ENCODE measurements around the gene ATG14. TPM values are rescaled to one million over a fixed set of nuclear protein-coding genes. Genes with fewer than 3 reads are reported as not detected.

ATG14 gene
- total and polyA plus RNA-seq, 2 donors (not counting 1 experiment from before 2014, with no cell fraction given), result 7.2 to 15.5 TPM

DNA sequence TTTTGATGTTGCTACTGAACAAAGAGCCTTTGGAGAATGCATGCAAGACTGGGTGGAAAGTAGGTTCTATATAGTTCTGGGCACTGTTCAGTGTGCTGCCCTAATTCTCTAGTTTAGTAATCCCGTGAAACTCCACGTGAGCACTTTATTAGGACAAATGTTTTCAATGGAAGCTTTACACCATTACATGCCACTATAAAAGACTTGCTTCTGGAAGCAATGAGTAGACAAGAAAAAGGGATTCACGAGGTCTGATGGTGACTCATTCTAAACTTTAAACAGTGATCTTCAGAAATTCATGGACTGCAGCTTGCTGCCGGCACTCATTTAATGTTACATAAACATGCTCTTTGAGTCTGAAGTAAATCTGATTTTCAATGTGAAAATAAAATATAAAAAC, 22.3 kb downstream of the ATG14 start:
- Histone ChIP-seq H4K20me1 (ENCODE audit: control insufficient read depth, insufficient read depth, low read length, poor library complexity, severe bottlenecking) (peaks cover 4% of the 10 kb centered on the region), H3K4me3 (ENCODE audit: control extremely low read depth in 1 of 5, extremely low read depth in 1 of 5, insufficient read depth in 1 of 5, low read depth in 2 of 5, low read length in 4 of 5) (no peak overlapping the region), H2AFZ (ENCODE audit: insufficient read depth, low read depth, low read length, poor library complexity, severe bottlenecking) (no peak overlapping the region), H3K4me1 (ENCODE audit: control insufficient read depth in 2 of 2, insufficient read depth in 2 of 2, low read length in 2 of 2) (no peaks in the 10 kb centered on the region), H3K79me2 (ENCODE audit: control insufficient read depth, insufficient read depth, low read length) (no peaks in the 10 kb centered on the region), H3K36me3 (replicated peaks in 1 of 2; ENCODE audit: control extremely low read depth in 1 of 2, control insufficient read depth in 1 of 2, extremely low read depth in 1 of 2, insufficient read depth in 2 of 2, low read length in 1 of 2) (peaks cover under 1 to 31% of the 10 kb centered on the region in 2 experiments), H3K4me2 (replicated peaks; ENCODE audit: low read depth, low read length, poor library complexity, severe bottlenecking) (no peak overlapping the region), H3K9me3 (ENCODE audit: control extremely low read depth in 1 of 3, control insufficient read depth in 2 of 3, insufficient read depth in 1 of 3, low read length in 2 of 3) (no peaks in the 10 kb centered on the region), H3K27me3 (replicated peaks in 1 of 4; ENCODE audit: control extremely low read depth in 1 of 4, control insufficient read depth in 3 of 4, insufficient read depth in 4 of 4, low read length in 3 of 4) (no peaks in the 10 kb centered on the region), H3K27ac (ENCODE audit: low read length in 2 of 2) (no peak overlapping the region), H3K9ac (ENCODE audit: low read length) (no peak overlapping the region)
- Mint-ChIP-seq H3K27ac (no peak overlapping the region), H3K27me3 (no peaks in the 10 kb centered on the region), H3K4me1 (no peaks in the 10 kb centered on the region), H3K4me3 (no peak overlapping the region), H3K9me3 (ENCODE audit: insufficient read depth) (no peaks in the 10 kb centered on the region)
- TF ChIP-seq, protein P1, sequence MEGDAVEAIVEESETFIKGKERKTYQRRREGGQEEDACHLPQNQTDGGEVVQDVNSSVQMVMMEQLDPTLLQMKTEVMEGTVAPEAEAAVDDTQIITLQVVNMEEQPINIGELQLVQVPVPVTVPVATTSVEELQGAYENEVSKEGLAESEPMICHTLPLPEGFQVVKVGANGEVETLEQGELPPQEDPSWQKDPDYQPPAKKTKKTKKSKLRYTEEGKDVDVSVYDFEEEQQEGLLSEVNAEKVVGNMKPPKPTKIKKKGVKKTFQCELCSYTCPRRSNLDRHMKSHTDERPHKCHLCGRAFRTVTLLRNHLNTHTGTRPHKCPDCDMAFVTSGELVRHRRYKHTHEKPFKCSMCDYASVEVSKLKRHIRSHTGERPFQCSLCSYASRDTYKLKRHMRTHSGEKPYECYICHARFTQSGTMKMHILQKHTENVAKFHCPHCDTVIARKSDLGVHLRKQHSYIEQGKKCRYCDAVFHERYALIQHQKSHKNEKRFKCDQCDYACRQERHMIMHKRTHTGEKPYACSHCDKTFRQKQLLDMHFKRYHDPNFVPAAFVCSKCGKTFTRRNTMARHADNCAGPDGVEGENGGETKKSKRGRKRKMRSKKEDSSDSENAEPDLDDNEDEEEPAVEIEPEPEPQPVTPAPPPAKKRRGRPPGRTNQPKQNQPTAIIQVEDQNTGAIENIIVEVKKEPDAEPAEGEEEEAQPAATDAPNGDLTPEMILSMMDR (IDR thresholded peaks at IDR 0.05), result no peak
- no peak for TF ChIP-seq EZH2 (IDR thresholded peaks at IDR 0.05; ENCODE audit: borderline replicate concordance, insufficient read depth, low read depth, low read length, poor library complexity, severe bottlenecking)
- CTCF ChIA-PET, result no interaction called here
- DNase-seq, result no peak
- intact Hi-C loops (cut with micrococcal nuclease), result no loop called here
- ATAC-seq (ENCODE audit: low read depth), result no peak
- WGBS (ENCODE audit: insufficient coverage), result no CpG with 5 or more reads among the region's 4 CpGs
- POLR2A ChIA-PET, result no interaction called here

DNA sequence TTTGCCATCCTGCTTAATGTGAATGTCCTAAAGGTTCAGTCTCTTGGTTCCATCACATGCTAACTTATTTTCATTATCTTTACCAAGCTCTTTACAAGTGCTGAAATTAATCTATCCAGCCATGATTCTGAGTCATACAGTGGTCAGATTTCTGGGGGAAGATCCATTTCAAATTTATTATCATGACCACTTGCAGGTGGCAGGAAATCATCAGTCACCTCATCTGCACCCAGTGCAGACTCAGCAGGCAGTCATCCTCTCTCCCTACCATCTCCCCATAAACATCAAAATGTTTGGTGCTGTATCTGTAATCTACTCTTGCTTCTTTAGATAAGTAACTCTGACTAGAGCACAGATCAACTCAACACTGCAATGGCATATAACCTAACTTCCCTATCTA, 23.5 kb downstream of the ATG14 start:
- Mint-ChIP-seq H3K9me3 (ENCODE audit: insufficient read depth) (no peaks in the 10 kb centered on the region), H3K27ac (no peak overlapping the region)

More for the DNA sequence above, 23.5 kb downstream of the ATG14 start:
- no peaks in the 10 kb centered on the region for H3K27me3 Mint-ChIP-seq
- Histone ChIP-seq H4K20me1 (ENCODE audit: control insufficient read depth, insufficient read depth, low read length, poor library complexity, severe bottlenecking) (peaks cover 4% of the 10 kb centered on the region), H3K79me2 (ENCODE audit: control insufficient read depth, insufficient read depth, low read length) (no peaks in the 10 kb centered on the region), H3K27ac (ENCODE audit: low read length in 2 of 2) (no peak overlapping the region), H3K4me3 (ENCODE audit: control extremely low read depth in 1 of 5, extremely low read depth in 1 of 5, insufficient read depth in 1 of 5, low read depth in 2 of 5, low read length in 4 of 5) (no peak overlapping the region), H3K36me3 (replicated peaks in 1 of 2; ENCODE audit: control extremely low read depth in 1 of 2, control insufficient read depth in 1 of 2, extremely low read depth in 1 of 2, insufficient read depth in 2 of 2, low read length in 1 of 2) (peaks cover 0 to 37% of the 10 kb centered on the region in 2 experiments), H2AFZ (ENCODE audit: insufficient read depth, low read depth, low read length, poor library complexity, severe bottlenecking) (no peak overlapping the region), H3K4me2 (replicated peaks; ENCODE audit: low read depth, low read length, poor library complexity, severe bottlenecking) (no peak overlapping the region), H3K27me3 (replicated peaks in 1 of 4; ENCODE audit: control extremely low read depth in 1 of 4, control insufficient read depth in 3 of 4, insufficient read depth in 4 of 4, low read length in 3 of 4) (no peaks in the 10 kb centered on the region), H3K9ac (ENCODE audit: low read length) (no peak overlapping the region), H3K9me3 (ENCODE audit: control extremely low read depth in 1 of 3, control insufficient read depth in 2 of 3, insufficient read depth in 1 of 3, low read length in 2 of 3) (no peaks in the 10 kb centered on the region), H3K4me1 (ENCODE audit: control insufficient read depth in 2 of 2, insufficient read depth in 2 of 2, low read length in 2 of 2) (no peaks in the 10 kb centered on the region)
- intact Hi-C loops (cut with micrococcal nuclease), result no loop called here
- ChIA-PET POLR2A (no interaction called here), CTCF (no interaction called here)
- no peak for ATAC-seq (ENCODE audit: low read depth)
- H3K4me1 Mint-ChIP-seq, result no peaks in the 10 kb centered on the region
- no peak for DNase-seq
- H3K4me3 Mint-ChIP-seq, result no peak overlapping the region
- TF ChIP-seq, protein P1 (IDR thresholded peaks at IDR 0.05), result no peak
- TF ChIP-seq EZH2 (IDR thresholded peaks at IDR 0.05; ENCODE audit: borderline replicate concordance, insufficient read depth, low read depth, low read length, poor library complexity, severe bottlenecking), result no peak
